Measurements from ENCODE around the gene CREBBP. TPM values are rescaled to one million over a fixed set of nuclear protein-coding genes. Genes with fewer than 3 reads are reported as not detected.

Gene CREBBP
- total RNA-seq, 1 experiment from 2014 or later, result 79.1 TPM

DNA sequence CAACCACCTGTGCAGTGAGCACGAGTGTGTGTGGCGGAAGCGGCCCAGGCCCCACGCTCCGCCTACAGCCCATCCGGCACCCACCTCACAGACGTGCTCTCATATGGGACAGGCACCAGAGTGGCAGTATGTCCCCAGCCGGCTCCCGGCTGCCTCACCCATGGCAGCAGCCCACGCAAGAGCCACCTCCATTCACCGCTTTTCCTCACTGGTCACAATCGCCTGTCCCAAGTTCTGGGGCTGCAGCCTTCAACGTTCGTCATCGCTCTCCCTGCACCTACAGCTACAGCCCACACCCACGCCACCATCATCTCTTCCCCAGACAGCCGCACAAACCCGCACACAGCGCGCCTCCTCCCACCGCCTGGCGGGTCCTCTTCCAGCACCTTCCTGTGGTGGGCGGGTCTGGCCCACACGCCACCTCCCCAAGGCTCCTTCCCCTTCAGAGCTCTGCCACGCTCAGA, 145.7 kb downstream of the CREBBP start:
- peak overlapping the region in 1 of 2 experiments; percentile 41; a peak in 1 of 5 replicates for H3K4me3 Mint-ChIP-seq
- Histone ChIP-seq H3T11ph (ENCODE audit: low read length) (no peak overlapping the region), H3K9ac (ENCODE audit: extremely low read depth, insufficient read length, low read length) (no peak overlapping the region), H2BK5ac (ENCODE audit: insufficient read length, low read length) (no peak overlapping the region), H2BK12ac (ENCODE audit: insufficient read length, low read depth, low read length) (no peak overlapping the region), H3K4ac (ENCODE audit: low read depth, low read length) (no peak overlapping the region), H3K79me1 (ENCODE audit: insufficient read depth, low read depth, low read length, poor library complexity, severe bottlenecking) (peaks cover 3% of the 10 kb centered on the region), H2BK120ac (ENCODE audit: low read depth, low read length, poor library complexity, severe bottlenecking) (no peak overlapping the region), H4K20me1 (ENCODE audit: control insufficient read depth, insufficient read depth, insufficient read length) (no peaks in the 10 kb centered on the region), H3K79me2 (ENCODE audit: insufficient read depth, low read length) (no peaks in the 10 kb centered on the region), H3K14ac (ENCODE audit: insufficient read depth, low read length) (no peak overlapping the region), H2BK20ac (ENCODE audit: low read depth, low read length, poor library complexity, severe bottlenecking) (no peak overlapping the region), H3K9me3 (ENCODE audit: control insufficient read depth, low read depth, low read length) (no peaks in the 10 kb centered on the region), H3K23me2 (ENCODE audit: insufficient read length, low read depth, low read length, poor library complexity, severe bottlenecking) (no peaks in the 10 kb centered on the region), H3K23ac (ENCODE audit: insufficient read length, low read depth, low read length) (no peak overlapping the region), H3K27ac (ENCODE audit: insufficient read length, low read depth, low read length) (no peak overlapping the region), H2AK5ac (ENCODE audit: insufficient read length, low read length) (no peak overlapping the region), H2AFZ (ENCODE audit: low read length) (no peak overlapping the region), H3K27me3 (ENCODE audit: insufficient read depth, low read length) (no peaks in the 10 kb centered on the region), H2BK15ac (ENCODE audit: low read depth, low read length) (no peak overlapping the region), H3K18ac (ENCODE audit: insufficient read length, low read depth, low read length) (no peak overlapping the region), H3K56ac (ENCODE audit: insufficient read length, low read depth, low read length) (no peak overlapping the region), H4K91ac (ENCODE audit: insufficient read length, low read depth, low read length) (no peak overlapping the region), H4K8ac (replicated peaks; ENCODE audit: insufficient read length, low read depth, low read length) (no peak overlapping the region), H3K4me1 (ENCODE audit: insufficient read depth, low read length) (no peaks in the 10 kb centered on the region), H3K4me2 (ENCODE audit: insufficient read depth, insufficient read length, low read length) (no peak overlapping the region), H4K5ac (ENCODE audit: insufficient read length, low read depth, low read length) (no peak overlapping the region)
- H3K27me3 Mint-ChIP-seq (ENCODE audit: low read depth), result no peaks in the 10 kb centered on the region; the same call in 1 of the 2 replicates
- peaks cover 67 to 94% (median 91%) of the 10 kb centered on the region in 3 experiments for H3K36me3 Mint-ChIP-seq (ENCODE audit: insufficient read depth in 1 of 3, low read depth in 3 of 3)
- TF ChIP-seq CTCF (conservative IDR thresholded peaks at IDR 0.05), result no peak
- peaks cover 8 to 11% of the 10 kb centered on the region in 2 experiments for H3K4me1 Mint-ChIP-seq
- no peak for DNase-seq
- H3K9me3 Mint-ChIP-seq, result no peaks in the 10 kb centered on the region; a peak in 2 of 5 replicates
- peak overlapping the region in 2 of 3 experiments; percentile 11 to 79; a peak in 3 of 7 replicates for H3K27ac Mint-ChIP-seq
- WGBS (ENCODE audit: extremely low coverage, insufficient read length, low lambda C conversion rate), result no CpG with 5 or more reads among the region's 25 CpGs

Measured in H9 (cell line).